Amniotic epithelial cell (primary cell): Measurements from ENCODE around the gene ZNF530.

Experiments used
- DNase-seq: peaks from one replicate; pipeline ENCODE4 v3.0.0-alpha.2; 2010; ENCODE audit warnings: low read depth

The ZNF530 gene

DNA sequence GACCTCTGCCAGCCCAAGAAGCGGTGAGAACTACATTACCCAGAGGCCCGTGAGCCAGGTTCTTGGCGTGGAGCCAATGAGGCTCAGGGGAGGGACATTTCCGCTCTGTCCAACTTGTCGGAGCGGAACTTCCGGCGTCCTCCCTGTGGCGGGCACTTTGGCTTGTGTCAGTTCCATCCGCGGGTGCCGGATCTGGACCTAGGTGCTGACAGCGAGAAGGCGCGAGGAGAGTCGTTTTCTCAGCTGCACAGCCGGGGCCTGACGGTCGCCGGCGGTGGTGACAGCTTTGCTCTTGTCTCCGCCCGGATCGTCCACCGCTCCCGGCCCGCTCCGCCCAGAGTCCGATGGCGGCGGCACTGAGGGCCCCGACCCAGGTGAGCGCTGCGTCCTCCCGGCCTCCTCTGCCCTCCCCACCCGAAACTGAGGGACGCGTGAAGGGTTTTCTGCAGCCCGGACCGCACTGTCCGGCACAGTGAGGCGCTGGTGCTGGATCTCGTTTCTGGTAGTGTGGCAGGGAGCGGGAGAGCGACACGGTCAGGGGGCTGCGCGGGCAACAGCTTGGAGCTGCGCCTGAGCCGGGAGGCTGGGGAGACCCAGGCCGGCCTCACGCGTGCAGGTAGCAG lies at the start of gene ZNF530:
ZNF530 (plus strand) TSS at position 125 of the 623 bp plus-strand sequence. CDS start 4,461 bp downstream, outside the sequence.
- DNase-seq: peak; percentile 90

DNA sequence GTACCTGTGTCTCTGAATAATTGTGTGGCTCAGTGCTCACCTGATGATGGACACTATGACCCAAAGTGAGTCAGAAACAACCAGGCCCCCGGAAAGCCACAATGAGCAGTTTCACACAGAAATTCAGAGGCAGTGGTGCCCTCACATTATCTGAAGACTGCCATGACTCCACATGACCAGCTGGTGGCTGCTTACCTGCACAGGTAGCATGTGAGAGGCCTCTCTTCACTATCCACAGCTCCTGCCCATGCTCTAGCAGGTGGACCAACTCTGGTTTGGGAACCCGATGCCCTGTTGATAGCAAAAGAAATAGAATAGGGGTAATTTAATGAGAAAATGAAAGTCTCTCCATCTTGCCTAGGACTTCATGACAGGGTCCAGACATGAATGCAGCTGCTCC lies 47.3 kb upstream of the ZNF530 start:
- no peak for DNase-seq

DNA sequence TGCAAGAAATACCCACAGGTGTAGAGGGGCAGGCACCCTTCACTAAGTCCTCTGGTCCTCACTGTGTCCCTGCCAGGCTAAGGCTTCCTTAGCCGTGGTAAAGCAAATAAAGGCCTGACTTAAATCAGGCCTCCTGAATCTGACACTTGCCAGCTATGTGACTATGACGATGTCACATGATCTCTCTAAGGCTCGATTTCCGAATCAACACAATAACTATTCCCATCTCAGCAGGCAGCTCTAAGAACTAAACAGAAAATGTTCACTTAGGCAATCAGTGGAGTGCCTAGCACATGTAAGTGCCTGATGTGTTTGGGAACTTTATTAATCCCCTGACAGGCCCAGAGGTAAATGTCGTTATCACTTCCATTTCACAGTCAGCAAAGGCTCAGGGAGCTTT lies 42.0 kb upstream of the ZNF530 start:
- no peak for DNase-seq

DNA sequence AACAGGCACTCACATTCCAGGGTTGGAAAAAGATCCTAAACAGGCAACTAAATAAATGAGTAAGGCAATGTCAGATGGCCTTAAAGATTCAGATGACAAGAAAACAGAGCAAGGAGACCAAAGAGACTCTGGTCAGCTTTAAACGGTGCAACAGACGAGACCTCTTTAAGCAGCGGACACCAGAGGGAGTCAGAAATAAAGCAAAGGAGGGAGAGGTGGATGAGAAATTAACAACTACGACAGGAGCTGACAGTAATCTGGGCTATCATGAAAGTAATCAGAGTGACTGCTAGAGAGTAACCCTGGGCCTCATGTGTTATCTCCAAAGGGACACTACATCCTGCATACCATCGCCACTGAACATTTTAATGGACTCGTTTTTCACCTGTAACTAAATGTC lies 41.2 kb upstream of the ZNF530 start:
- no peak for DNase-seq

DNA sequence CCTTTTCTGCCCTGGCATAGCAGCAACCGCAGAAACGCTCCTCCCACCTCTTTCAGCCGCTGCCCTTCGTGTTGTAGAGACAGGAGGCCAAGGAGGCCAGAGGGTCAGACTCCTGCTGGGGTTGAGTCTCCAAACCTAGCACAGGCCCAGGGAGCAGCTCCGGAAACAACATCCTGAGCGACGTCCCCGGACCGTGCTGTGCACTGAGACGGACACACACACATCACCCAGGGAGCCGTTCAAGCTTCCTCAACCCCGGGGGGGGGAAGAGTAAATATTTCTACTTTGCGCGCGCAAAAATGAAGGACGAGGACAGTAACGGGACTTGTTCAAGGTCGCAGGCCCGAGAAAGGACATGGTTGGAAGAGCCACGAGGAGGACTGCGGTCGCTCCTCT lies 40.7 kb upstream of the ZNF530 start:
- DNase-seq: peak; percentile 38

DNA sequence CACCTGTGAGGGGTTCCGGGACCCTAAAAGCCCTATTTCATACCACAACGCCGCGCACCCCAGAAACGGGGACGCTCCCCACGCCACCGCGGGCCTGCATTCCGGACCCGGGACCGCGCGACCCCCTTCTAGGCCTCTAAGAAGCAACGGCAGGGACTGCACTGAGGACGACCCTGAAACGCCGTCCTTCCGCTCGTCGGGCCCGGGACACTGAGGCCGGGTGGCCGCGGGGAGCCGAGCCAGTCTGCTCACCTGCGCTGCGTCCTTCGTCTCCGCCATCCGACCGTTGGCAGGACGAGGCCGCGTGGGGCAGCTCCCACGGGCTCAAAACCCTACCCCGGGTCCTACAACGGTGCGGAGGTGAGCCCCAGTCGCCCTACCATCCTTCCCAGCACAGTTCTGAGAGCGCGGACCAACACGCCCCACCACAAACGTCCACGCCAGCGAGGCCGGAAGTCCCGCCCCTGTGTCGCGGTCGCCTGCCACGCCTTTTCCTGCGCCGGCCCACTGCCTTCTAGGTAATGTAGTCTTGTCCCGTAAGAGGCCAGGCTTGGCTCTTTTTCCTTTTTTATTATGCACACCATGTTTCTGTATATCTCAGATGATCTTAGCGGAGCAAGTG lies 40.2 kb upstream of the ZNF530 start, which contains the start of gene ZNF550:
ZNF550 (minus strand) TSS at position 460 of the 622 bp plus-strand sequence; CDS start at position 279, 181 bp downstream.
- peak; percentile 83 for DNase-seq

DNA sequence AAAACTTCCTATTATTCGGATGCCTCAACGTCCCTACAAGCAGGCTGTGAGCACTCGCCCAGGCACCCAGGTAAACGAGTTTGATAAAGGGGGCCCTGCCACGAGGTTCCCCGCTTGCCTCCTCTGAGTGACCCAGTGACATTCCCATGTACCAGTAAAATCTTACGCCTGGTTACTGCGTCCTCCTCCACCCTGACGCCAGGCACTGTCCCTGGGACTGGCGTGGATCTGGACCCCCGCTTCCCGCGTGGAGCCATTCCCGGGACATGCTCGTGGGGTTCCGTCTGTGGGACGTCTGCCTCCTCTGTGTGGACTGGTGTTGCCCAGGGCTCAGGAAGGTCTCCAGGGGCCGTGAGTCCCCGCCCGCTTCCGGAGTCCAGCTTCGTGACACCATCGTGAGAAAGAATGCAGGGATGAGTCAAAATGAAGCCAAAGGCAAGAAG lies 39.6 kb upstream of the ZNF530 start:
- peak; percentile 39 for DNase-seq

DNA sequence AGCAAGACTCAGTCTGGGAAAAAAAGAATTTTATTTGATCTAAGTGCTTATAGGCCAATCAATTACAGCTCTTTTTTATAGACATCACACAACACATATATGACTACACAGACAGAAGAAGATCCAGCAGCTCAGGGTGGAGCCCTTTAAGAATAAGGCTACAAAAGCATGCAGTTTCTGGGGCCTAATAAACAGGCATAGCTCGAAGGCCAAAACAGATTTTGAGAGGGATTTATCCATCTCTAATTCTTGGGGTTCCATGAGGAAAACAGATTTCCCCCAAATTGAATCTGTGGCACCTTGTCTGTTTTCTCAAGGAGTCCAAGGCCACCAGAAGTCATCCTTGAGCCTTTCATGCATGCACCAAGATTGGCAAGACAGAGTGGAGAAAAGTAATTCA lies 36.1 kb upstream of the ZNF530 start:
- DNase-seq: no peak

DNA sequence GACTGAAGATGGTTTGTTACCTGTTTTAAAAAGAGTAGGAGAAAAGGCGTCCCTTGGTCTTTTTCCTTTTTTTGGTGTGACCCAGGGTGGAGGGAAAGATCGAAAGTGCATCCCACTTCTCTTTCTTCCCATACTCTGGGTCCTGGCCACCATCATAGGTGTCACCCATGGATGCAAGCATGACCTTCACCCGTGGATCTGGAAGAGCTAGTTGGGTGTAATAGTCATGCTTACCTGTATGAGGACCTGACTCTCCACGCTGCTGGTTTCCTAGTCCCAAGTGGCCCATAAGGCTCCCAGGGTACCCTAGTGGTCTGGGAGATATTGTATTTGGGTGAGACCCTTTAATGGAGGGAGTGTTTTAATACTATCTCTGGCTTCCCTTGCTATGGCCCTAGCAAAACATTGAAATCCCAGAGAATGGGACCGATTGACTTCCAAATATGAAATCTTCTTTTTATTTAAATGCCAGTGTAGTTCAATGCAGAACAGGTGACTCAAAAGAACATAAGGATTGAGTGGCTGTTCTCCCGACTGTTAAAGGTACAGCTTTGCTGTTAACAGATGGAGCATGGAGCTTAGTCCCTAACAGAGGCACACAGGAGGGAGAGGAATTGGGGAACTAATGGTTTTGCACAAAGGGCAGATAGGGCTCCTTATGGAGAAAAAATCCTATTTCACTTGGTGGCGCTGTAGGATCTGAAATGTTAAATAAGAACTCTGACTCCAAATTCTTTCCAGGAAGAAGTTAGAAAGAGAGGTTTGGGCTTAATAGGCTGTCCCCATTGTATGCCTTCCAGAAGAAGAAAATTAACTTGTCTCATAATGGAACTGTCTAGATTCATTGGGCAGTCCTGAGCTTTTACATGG lies 33.1 kb upstream of the ZNF530 start:
- peak; percentile 68 for DNase-seq

DNA sequence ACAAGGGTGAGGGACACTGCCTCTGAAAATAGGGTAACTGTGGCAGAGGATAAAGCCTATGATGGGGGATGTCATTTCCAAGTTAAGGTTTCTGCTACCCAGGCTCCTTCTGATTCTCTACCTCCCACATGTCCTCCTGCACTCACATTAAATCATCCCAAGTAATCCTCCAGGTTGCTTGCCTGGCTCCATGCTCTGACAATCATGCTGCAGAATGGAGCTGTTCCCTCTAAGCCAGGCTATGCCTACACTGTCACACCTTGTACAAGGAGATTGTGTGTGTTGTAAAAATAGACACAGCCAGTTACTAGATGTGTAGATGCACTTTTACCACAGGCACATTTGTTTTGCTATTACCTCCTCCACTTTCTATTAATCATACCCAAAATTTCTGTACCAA lies 29.0 kb upstream of the ZNF530 start:
- DNase-seq: no peak

DNA sequence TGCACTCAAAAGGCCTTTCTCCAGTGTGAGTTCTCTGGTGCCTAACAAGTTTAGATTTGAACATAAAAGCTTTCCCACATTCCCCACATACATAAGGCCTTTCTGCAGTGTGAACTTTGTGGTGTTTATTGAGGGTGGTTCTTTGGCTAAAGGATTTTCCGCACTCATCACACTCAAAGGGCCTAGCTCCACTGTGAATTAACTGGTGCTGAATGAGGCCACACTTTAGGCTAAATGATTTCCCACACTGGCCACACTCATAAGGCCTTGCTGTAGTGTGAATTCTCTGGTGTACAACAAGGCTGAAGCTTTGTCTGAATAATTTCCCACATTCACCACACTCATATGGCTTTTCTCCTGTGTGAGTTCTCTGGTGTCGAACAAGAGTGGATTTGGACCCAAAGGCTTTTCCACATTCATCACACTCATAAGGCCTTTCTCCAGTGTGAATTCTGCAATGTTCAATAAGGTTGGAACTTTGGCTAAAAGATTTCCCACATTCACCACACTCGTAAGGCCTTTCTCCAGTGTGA lies 27.2 kb upstream of the ZNF530 start:
- DNase-seq: no peak

DNA sequence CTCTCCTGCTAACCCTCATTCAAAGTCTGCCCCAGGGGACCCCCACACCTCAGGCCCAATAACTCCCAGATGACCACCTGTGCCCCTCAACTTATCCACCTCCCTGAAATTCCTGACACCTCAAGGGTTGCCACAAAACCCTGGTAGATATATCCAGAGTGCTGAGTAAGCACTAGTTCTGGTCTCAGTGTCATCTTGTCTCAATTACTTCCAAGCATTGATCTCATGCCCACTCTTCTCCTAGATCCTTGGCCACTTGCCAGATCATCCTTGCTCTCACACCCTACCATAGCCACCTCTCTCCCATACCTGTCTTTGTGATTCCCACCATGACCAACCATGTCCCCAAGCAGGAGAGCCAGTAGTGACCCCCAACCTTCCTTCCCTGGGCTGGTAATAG lies 23.0 kb upstream of the ZNF530 start:
- DNase-seq: no peak

DNA sequence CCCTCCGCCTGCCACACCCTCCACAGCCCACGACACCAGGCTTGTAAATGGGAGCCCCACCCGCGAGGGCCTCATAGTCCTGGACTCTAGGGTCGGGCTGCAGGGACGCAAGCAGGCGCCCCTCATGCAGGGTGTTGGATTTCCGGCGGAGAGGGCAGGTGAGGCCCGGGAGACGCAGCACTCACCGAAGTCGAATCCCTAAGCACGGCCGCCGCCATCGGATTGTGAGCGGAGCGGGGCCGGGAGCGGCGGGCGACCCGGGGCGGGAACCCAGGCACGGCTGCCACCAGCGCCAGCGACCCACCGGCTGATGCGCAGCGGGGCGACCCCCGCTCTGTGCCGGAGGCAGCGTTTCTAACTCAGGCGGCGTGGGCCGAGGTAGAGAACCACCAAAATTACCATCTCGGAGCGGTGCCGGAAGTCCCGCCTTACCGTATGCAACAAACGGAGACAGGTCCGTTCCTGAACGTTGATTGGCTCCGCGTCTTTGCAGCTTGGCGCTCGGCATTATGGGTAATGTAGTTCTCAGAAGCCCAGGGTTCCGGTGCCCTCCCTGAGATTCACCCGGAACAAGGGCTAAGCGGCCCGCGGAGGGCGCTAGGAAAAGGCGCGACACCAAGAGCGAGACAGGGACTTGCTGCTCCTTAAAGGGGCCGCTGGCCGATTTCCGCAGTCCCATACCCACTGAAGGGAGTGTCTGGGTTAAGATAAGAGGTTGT lies 21.0 kb upstream of the ZNF530 start, which contains the start of gene ZNF416:
ZNF416 (minus strand) TSS at position 425 of the 719 bp plus-strand sequence; CDS start at position 218, 207 bp downstream.
- peak; percentile 98 for DNase-seq

DNA sequence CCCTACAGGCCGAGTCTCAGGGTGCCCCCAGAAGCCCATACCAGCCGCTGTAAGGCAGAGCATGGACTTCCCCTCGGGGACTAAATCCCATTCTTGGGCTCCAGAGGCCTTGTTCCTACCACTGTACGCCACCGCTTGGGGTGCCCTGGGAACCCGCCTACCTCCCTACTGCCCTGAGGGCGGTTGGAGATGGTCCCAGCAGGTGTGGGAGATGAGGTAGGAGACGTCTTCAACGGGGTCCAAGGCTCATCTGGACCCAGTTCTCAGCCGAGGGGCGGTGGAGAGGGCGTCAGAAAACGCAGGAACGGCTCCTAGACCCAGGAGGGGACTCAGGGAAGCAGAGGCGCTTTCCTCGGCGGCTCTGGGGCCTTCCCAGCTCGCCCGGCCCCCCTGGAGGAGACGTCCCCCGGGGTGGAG lies 16.6 kb upstream of the ZNF530 start:
- DNase-seq: no peak

DNA sequence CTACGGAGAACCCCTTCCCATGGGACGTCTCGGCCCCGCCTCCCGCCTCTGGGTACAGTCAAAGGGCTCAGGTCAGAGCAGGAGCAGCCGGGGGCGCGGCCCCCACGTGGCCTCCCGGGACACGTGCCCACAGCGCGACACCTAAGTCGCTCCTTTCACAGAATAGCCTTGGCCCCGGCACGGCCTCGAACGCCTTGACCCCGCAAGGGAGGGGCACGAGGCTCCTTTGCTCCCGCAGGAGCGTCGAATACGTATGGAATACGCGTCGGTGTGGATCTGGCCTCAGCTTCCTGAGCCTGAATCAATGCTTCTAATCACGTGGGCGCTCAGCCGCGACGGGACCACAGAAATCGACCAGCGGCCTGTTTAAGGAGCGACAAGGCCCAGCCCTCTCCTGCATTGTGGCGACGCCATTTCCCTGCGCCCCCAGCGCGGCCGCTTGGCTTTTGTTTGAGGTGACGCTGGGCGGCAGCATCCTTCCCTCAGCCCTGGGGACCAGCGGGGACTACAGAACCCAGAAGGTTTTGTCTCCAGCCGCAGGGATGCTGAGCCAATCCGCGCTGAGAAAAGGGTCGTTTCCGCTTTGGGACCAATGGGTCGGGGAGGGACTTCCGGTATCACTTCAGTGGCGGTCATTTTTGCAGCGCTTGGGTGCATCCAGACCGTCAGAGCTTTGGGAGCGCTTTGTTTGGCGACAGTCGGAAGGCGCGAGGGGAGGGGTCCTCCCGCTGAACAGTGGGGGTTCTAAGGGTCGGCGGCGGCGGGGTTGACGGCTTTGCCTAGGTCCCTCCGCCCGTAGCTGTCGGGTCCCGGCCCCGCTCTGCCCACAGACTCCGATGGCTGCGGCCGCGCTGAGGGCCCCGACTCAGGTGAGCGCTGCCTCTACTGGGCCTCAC lies 15.9 kb upstream of the ZNF530 start, which contains the start of gene ZIK1:
ZIK1 (plus strand) TSS at position 625 of the 896 bp plus-strand sequence; CDS start at position 837, 212 bp downstream.
- DNase-seq: peak; percentile 89

DNA sequence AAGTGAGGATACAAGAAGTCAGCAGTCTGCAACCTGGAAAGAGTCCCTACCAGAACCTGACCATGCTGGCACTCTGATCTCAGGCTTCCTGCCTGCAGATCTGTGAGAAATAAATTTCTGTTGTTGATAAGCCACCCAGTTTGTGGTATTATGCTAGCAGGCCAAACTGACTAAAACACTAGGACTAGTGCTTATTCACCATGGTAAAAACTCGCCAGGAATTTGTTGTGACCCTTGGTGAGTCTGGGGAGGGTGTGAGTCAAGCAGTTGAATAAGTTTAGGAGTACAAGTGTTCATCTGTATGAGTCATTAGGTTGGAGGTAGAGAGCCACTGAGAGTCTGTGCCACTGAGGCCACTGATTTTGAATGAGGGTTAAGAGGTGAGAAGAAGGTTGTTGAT lies 12.2 kb upstream of the ZNF530 start:
- peak; percentile 66 for DNase-seq

DNA sequence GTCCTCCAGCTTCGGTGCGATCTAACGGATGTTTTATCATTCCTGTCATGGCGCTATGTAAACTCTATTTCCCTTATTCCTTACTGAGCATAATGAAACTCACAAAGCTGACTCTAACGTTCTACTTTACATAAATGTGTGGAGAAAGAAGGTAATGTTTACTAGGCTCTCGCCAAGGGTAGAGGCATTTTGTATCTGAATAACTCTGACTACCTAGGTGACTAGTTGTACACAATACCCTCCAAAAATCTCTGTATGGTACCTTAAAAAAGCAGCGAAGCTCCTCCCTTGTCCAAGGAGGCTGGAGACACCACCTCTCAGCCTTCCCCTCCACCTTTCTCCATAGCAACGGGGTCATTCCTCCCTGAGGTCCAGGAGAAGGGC lies 316 bp upstream of the ZNF530 start:
- DNase-seq: no peak

DNA sequence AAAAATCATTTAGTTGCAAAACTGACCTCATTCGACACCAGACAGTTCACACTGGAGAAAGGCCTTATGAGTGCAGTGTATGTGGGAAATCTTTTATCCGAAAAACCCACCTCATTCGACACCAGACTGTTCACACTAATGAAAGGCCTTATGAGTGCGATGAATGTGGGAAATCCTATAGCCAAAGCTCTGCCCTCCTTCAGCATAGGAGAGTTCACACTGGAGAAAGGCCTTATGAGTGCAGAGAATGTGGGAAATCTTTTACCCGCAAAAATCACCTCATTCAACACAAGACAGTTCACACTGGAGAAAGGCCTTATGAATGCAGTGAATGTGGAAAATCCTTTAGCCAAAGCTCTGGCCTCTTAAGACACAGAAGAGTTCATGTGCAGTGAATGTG lies 7.2 kb downstream of the ZNF530 start:
- DNase-seq: no peak

DNA sequence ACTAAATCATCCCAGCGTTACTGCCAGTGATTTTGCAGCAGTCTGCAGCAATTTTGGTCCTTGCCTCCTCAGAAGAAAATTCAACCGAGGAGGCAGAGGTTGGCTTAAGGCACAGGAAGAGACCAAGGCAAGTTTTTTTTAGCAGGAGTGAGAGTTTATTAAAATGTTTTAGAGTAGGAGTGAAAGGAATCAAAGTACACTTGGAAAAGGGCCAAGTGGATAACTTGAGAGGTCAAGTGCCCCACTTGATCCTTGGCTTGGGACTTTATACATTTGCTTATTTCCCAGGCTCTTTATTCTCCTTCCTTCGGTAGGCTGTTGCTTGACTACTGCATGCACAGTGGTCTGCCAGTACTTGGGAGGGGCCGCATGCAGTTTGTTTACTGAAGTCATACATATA lies 11.4 kb downstream of the ZNF530 start:
- DNase-seq: no peak

DNA sequence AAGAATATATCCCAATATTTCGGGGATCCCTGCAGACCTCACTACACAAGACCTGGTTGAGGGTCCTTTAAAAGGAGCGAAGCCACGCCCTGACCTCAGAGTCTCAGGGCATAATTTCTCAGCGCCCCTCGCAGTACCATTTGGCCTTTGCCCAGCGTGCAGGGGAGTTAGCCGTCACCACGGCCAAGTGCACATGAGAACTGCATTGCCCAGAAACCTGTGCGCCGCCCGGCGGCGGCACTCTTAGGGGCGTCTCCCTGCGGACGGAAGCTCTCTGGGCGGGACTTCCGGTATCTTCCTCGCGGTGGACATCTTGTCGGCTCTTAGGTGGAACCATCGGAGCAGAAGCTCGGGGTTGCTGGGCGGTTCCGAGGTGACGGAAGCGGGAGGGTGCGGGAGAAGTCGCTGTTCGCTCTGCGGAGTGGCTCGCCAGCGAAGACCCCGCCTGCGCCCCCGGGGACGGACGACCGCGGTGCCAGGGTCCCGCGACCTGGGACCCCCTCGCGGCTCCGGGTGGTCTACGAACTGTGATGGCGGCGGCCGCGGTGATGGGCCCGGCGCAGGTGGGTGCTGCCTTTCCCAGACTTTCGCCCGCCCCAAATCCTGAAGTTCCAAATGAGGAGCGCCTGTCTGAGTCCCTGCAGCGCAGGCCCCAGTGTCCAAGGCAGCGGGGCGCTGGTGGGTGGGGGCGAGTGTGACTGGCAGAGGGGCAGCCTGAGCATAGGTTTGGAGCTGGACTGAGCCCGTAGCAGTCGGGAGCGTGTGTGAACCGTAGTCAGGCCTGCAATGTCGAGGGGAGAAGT lies 14.5 kb downstream of the ZNF530 start, which contains the start of gene ZNF134:
ZNF134 (plus strand) TSS at position 302 of the 803 bp plus-strand sequence. CDS start 5,227 bp downstream, outside the sequence.
- peak; percentile 88 for DNase-seq
